GM12864 (cell line): Measurements from ENCODE around the gene MLLT3.

ENCODE experiments used
- DNase-seq: peaks from one replicate; pipeline ENCODE4 v3.0.0-alpha.2; 2011; ENCODE audit warnings: low read depth
- H3K4me3 ChIP-seq: 2 replicates; pipeline ENCODE4 v1.5.1; 2011; ENCODE audit warnings: mild to moderate bottlenecking, low read depth, low read length, control low read depth
- CTCF ChIP-seq: IDR thresholded peaks from 2 replicates; pipeline ENCODE4 v1.5.1; 2011; ENCODE audit warnings: low read depth, mild to moderate bottlenecking, moderate library complexity, low read length, control low read depth, inconsistent platforms; ENCODE audit errors: missing control alignments

MLLT3 gene

GRCh38 chr9:20477940-20478620 lies 144.2 kb downstream of the MLLT3 start:
- no peak for TF ChIP-seq CTCF
- no peak for DNase-seq
- H3K4me3 ChIP-seq = no peak overlapping the region

- no peak for DNase-seq
Measured at GRCh38 chr9:20476912-20477521, 145.3 kb downstream of the MLLT3 start.

GRCh38 chr9:20474496-20474895 lies 147.8 kb downstream of the MLLT3 start:
- no peak overlapping the region for H3K4me3 ChIP-seq
- no peak for DNase-seq
- TF ChIP-seq CTCF = no peak

More at GRCh38 chr9:20476912-20477521, 145.3 kb downstream of the MLLT3 start:
- no peak for TF ChIP-seq CTCF
- no peak overlapping the region for H3K4me3 ChIP-seq

- DNase-seq = no peak
- no peak overlapping the region for H3K4me3 ChIP-seq
- no peak for TF ChIP-seq CTCF
Measured at GRCh38 chr9:20473515-20474013, 148.7 kb downstream of the MLLT3 start.

- DNase-seq = no peak
- no peak for TF ChIP-seq CTCF
- H3K4me3 ChIP-seq = no peak overlapping the region
Measured at GRCh38 chr9:20472342-20473045, 149.8 kb downstream of the MLLT3 start.

GRCh38 chr9:20466328-20467008 lies 155.8 kb downstream of the MLLT3 start:
- no peak for TF ChIP-seq CTCF
- H3K4me3 ChIP-seq = no peak overlapping the region
- DNase-seq = no peak
